Measurements from ENCODE around the gene LRP6. TPM values are rescaled to one million over a fixed set of nuclear protein-coding genes. Genes with fewer than 3 reads are reported as not detected.

Gene LRP6
- total and polyA plus RNA-seq, 4 donors, result 14.7 to 76.8 (median 23.2) TPM

- TF ChIP-seq REST (IDR thresholded peaks at IDR 0.05) (no peak), TAF1 (conservative IDR thresholded peaks at IDR 0.05) (no peak), RAD21 (IDR thresholded peaks at IDR 0.05) (no peak), JUND (IDR thresholded peaks at IDR 0.05) (no peak)
Measured at GRCh38 chr12:12098691-12099015, 168.2 kb downstream of the LRP6 start (continued).

GRCh38 chr12:12097891-12098690 lies 168.8 kb downstream of the LRP6 start:
- H3K9me3 ChIP-seq (ENCODE audit: control insufficient read depth in 4 of 4, low read length in 3 of 4), result no peaks in the 10 kb centered on the region
- no peaks in the 10 kb centered on the region for H3K27me3 ChIP-seq (ENCODE audit: control insufficient read depth in 4 of 4, insufficient read depth in 4 of 4, low read length in 3 of 4)
- peaks cover 0 to 8% (median 0%) of the 10 kb centered on the region in 4 donors for H3K36me3 ChIP-seq (ENCODE audit: control insufficient read depth in 4 of 4, insufficient read depth in 3 of 4, low read depth in 1 of 4, low read length in 3 of 4)
- no peaks in the 10 kb centered on the region for H3K4me1 ChIP-seq (ENCODE audit: control insufficient read depth in 4 of 4, insufficient read depth in 4 of 4, low read length in 3 of 4)
- no peak overlapping the region for H3K4me3 ChIP-seq (ENCODE audit: low read depth in 1 of 3, low read length in 3 of 3)
- DNase-seq (ENCODE audit: low spot score), result no peak
- TF ChIP-seq YY1 (IDR thresholded peaks at IDR 0.05), result no peak
- no peak for TF ChIP-seq GABPA (IDR thresholded peaks at IDR 0.05 in 1 of 2, conservative IDR thresholded peaks at IDR 0.05 in 1 of 2)
- TF ChIP-seq HNF4G (IDR thresholded peaks at IDR 0.05), result no peak
- no peak for TF ChIP-seq MAX (IDR thresholded peaks at IDR 0.05)
- no peak for TF ChIP-seq ATF3 (IDR thresholded peaks at IDR 0.05)
- TF ChIP-seq RAD21 (IDR thresholded peaks at IDR 0.05), result no peak
- TF ChIP-seq SP1 (IDR thresholded peaks at IDR 0.05), result no peak
- no peak for TF ChIP-seq TAF1 (conservative IDR thresholded peaks at IDR 0.05)
- TF ChIP-seq FOXA2 (IDR thresholded peaks at IDR 0.05), result no peak
- no peak overlapping the region for H3K27ac ChIP-seq (ENCODE audit: low read depth in 1 of 2, low read length in 2 of 2)
- no peak overlapping the region for H3K9ac ChIP-seq (ENCODE audit: low read depth in 1 of 2, low read length in 2 of 2)
- WGBS, result 92% methylated on average over 6 of the region's 6 CpGs

- no peaks in the 10 kb centered on the region for H3K4me1 ChIP-seq (ENCODE audit: control insufficient read depth in 4 of 4, insufficient read depth in 4 of 4, low read length in 3 of 4)
- peaks cover 0 to 3% (median 0%) of the 10 kb centered on the region in 4 donors for H3K36me3 ChIP-seq (ENCODE audit: control insufficient read depth in 4 of 4, insufficient read depth in 3 of 4, low read depth in 1 of 4, low read length in 3 of 4)
- no peak for DNase-seq (ENCODE audit: low spot score)
- no peaks in the 10 kb centered on the region for H3K9me3 ChIP-seq (ENCODE audit: control insufficient read depth in 4 of 4, low read length in 3 of 4)
- WGBS, result 52% methylated on average over 3 of the region's 3 CpGs
- no peaks in the 10 kb centered on the region for H3K27me3 ChIP-seq (ENCODE audit: control insufficient read depth in 4 of 4, insufficient read depth in 4 of 4, low read length in 3 of 4)
- H3K4me3 ChIP-seq (ENCODE audit: low read depth in 1 of 3, low read length in 3 of 3), result no peak overlapping the region
- H3K9ac ChIP-seq (ENCODE audit: low read depth in 1 of 2, low read length in 2 of 2), result no peak overlapping the region
- H3K27ac ChIP-seq (ENCODE audit: low read depth in 1 of 2, low read length in 2 of 2), result no peak overlapping the region
- TF ChIP-seq RAD21 (IDR thresholded peaks at IDR 0.05) (no peak), NR2F2 (IDR thresholded peaks at IDR 0.05) (peak; percentile 53), SP1 (IDR thresholded peaks at IDR 0.05) (no peak)
Measured at GRCh38 chr12:12095021-12095420, 171.8 kb downstream of the LRP6 start.

GRCh38 chr12:12094481-12094880 lies 172.4 kb downstream of the LRP6 start:
- TF ChIP-seq MAX (IDR thresholded peaks at IDR 0.05), result no peak
- TF ChIP-seq RXRA (IDR thresholded peaks at IDR 0.05), result no peak
- no peak for TF ChIP-seq CTCF (IDR thresholded peaks at IDR 0.05; ENCODE audit: low read depth, low read length, missing input control)
- no peak for TF ChIP-seq RAD21 (IDR thresholded peaks at IDR 0.05)
- no peak for TF ChIP-seq FOXA1 (IDR thresholded peaks at IDR 0.05)
- TF ChIP-seq REST (IDR thresholded peaks at IDR 0.05), result no peak
- WGBS, result 87% methylated on average over 4 of the region's 4 CpGs

More at GRCh38 chr12:12094481-12094880, 172.4 kb downstream of the LRP6 start:
- Histone ChIP-seq H3K4me1 (ENCODE audit: control insufficient read depth in 4 of 4, insufficient read depth in 4 of 4, low read length in 3 of 4) (no peaks in the 10 kb centered on the region), H3K9ac (ENCODE audit: low read depth in 1 of 2, low read length in 2 of 2) (no peak overlapping the region), H3K27me3 (ENCODE audit: control insufficient read depth in 4 of 4, insufficient read depth in 4 of 4, low read length in 3 of 4) (no peaks in the 10 kb centered on the region), H3K27ac (ENCODE audit: low read depth in 1 of 2, low read length in 2 of 2) (no peak overlapping the region), H3K9me3 (ENCODE audit: control insufficient read depth in 4 of 4, low read length in 3 of 4) (no peaks in the 10 kb centered on the region), H3K36me3 (ENCODE audit: control insufficient read depth in 4 of 4, insufficient read depth in 3 of 4, low read depth in 1 of 4, low read length in 3 of 4) (peaks cover 0 to 3% (median 0%) of the 10 kb centered on the region in 4 donors), H3K4me3 (ENCODE audit: low read depth in 1 of 3, low read length in 3 of 3) (no peak overlapping the region)
- no peak for DNase-seq (ENCODE audit: low spot score)
